GM23248 (cell line): ENCODE measurements around the gene ADGRV1.

Experiments
- EZH2 ChIP-seq: fragments of 200-600 bp; sonication (generic); IDR thresholded peaks from 2 replicates; pipeline ENCODE4 v1.6.1; 2018; ENCODE audit warnings: antibody characterized with exemption, mild to moderate bottlenecking; ENCODE audit not compliant: insufficient read depth, poor library complexity, severe bottlenecking
- EZH2phosphoT487 ChIP-seq: fragments of 200-600 bp; sonication (generic); IDR thresholded peaks from 2 replicates; pipeline ENCODE4 v1.6.1; 2018; ENCODE audit warnings: antibody characterized with exemption, moderate library complexity, mild to moderate bottlenecking, low read depth; ENCODE audit not compliant: insufficient read depth

DNA sequence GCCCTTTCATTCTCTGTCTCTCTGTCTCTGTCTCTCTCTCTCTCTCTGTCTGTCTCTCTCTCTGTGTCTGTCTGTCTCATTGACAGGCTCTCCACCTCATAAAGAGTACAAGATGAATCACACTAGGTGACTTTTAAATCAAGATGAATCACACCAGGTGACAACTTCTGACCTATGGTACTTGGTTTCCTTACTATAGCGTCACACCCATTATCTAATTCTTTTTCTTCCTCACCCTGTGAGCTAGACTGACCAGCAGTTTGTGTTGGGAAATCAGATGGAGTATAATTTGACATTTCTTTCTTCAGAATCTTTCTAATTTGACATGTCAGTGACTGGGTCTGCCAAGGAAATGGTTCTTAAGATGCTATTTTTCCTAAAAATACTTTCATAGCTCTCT, 591.6 kb downstream of the ADGRV1 start:
- no peak for TF ChIP-seq EZH2
- no peak for TF ChIP-seq EZH2phosphoT487
